Activated CD4-positive, alpha-beta T cell treated with anti-CD3 and anti-CD28 coated beads, Interleukin-2, amount 50 U/mL, for 24 hours (primary cell): ENCODE measurements around the gene IMMP2L.

Experiments used
- DNase-seq, 2 donors: peaks; one replicate each; pipeline ENCODE4 v3.0.0-alpha.2; 2020; ENCODE audit warnings: low read depth in 1 of 2, low spot score in 1 of 2

The IMMP2L gene

GRCh38 chr7:111049971-111050680 is 512.2 kb downstream of the IMMP2L start:
- no peak for DNase-seq

GRCh38 chr7:111047595-111047994 is 514.7 kb downstream of the IMMP2L start:
- no peak for DNase-seq

GRCh38 chr7:111045449-111045848 is 516.8 kb downstream of the IMMP2L start:
- DNase-seq = no peak

- no peak for DNase-seq
Measured at GRCh38 chr7:111043561-111043960, 518.7 kb downstream of the IMMP2L start.

- DNase-seq = no peak
Measured at GRCh38 chr7:111042842-111043241, 519.5 kb downstream of the IMMP2L start.

- DNase-seq = no peak
Measured at GRCh38 chr7:111041577-111041976, 520.7 kb downstream of the IMMP2L start.

- no peak for DNase-seq
Measured at GRCh38 chr7:111038185-111038584, 524.1 kb downstream of the IMMP2L start.

- DNase-seq = no peak
Measured at GRCh38 chr7:111031916-111032315, 530.4 kb downstream of the IMMP2L start.

- DNase-seq = no peak
Measured at GRCh38 chr7:111030336-111030735, 532.0 kb downstream of the IMMP2L start.

GRCh38 chr7:111029574-111030251 is 532.6 kb downstream of the IMMP2L start:
- peak in 1 of 2 donors; percentile 76 for DNase-seq

GRCh38 chr7:111029141-111029572 is 533.1 kb downstream of the IMMP2L start:
- DNase-seq = no peak

- no peak for DNase-seq
Measured at GRCh38 chr7:111027396-111027795, 534.9 kb downstream of the IMMP2L start.

GRCh38 chr7:111026806-111027205 is 535.5 kb downstream of the IMMP2L start:
- DNase-seq = no peak

GRCh38 chr7:111026343-111026742 is 535.9 kb downstream of the IMMP2L start:
- no peak for DNase-seq

- DNase-seq = peak in 1 of 2 donors; percentile 44
Measured at GRCh38 chr7:111025006-111025405, 537.3 kb downstream of the IMMP2L start.

- DNase-seq = no peak
Measured at GRCh38 chr7:111018960-111019736, 543.1 kb downstream of the IMMP2L start.

- DNase-seq = no peak
Measured at GRCh38 chr7:111018447-111018846, 543.8 kb downstream of the IMMP2L start.

GRCh38 chr7:111014079-111014478 is 548.2 kb downstream of the IMMP2L start:
- no peak for DNase-seq

GRCh38 chr7:111012799-111013675 is 549.3 kb downstream of the IMMP2L start:
- DNase-seq = peak in 1 of 2 donors; percentile 57

GRCh38 chr7:111012149-111012548 is 550.1 kb downstream of the IMMP2L start:
- DNase-seq = no peak

GRCh38 chr7:111011520-111011919 is 550.8 kb downstream of the IMMP2L start:
- no peak for DNase-seq
